ENCODE measurements around the gene POLE2.

The POLE2 gene

GRCh38 chr14:49598485-49599300, 89.3 kb downstream of the POLE2 start, which contains the start of gene LRR1 (continued):
- peak; percentile 60; the same call in 1 of the 2 replicates for TF ChIP-seq REST (tag by site-specific recombination; IDR thresholded peaks at IDR 0.05)
- TF ChIP-seq ZNF274 (IDR thresholded peaks at IDR 0.05; ENCODE audit: low read length) = no peak
- no peak for TF ChIP-seq ZNF274 (tag by site-specific recombination; IDR thresholded peaks at IDR 0.05; ENCODE audit: borderline replicate concordance)
- TF ChIP-seq ZNF677 (tag by site-specific recombination; IDR thresholded peaks at IDR 0.05) = no peak
- TF ChIP-seq ZSCAN4 (tag by site-specific recombination; IDR thresholded peaks at IDR 0.05) = peak; percentile 13; the same call in 1 of the 2 replicates
- TF ChIP-seq KLF17 (tag by site-specific recombination; IDR thresholded peaks at IDR 0.05) = no peak; the same call in 1 of the 2 replicates
- no peak for TF ChIP-seq ZNF184 (tag by site-specific recombination; IDR thresholded peaks at IDR 0.05)
- no peak for TF ChIP-seq OSR2 (tag by site-specific recombination; IDR thresholded peaks at IDR 0.05)
- no peak for TF ChIP-seq ZNF791 (tag by site-specific recombination; IDR thresholded peaks at IDR 0.05)
- no peak; the same call in 1 of the 2 replicates for TF ChIP-seq PATZ1 (tag by site-specific recombination; IDR thresholded peaks at IDR 0.05)
- TF ChIP-seq ZNF488 (tag by site-specific recombination; IDR thresholded peaks at IDR 0.05) = no peak
- TF ChIP-seq GLI4 (tag by site-specific recombination; IDR thresholded peaks at IDR 0.05) = no peak
- no peak for TF ChIP-seq ZBTB10 (tag by site-specific recombination; IDR thresholded peaks at IDR 0.05)
- no peak for TF ChIP-seq BCL6B (tag by site-specific recombination; IDR thresholded peaks at IDR 0.05)
- TF ChIP-seq ZNF362 (tag by site-specific recombination; IDR thresholded peaks at IDR 0.05) = no peak
- no peak for TF ChIP-seq ZNF239 (tag by site-specific recombination; IDR thresholded peaks at IDR 0.05)
- no peak for TF ChIP-seq ZNF596 (tag by site-specific recombination; IDR thresholded peaks at IDR 0.05)
- peak; percentile 21 for TF ChIP-seq ZNF2 (tag by site-specific recombination; IDR thresholded peaks at IDR 0.05)
- TF ChIP-seq ZNF626 (tag by site-specific recombination; IDR thresholded peaks at IDR 0.05) = no peak
- no peak; the same call in 1 of the 2 replicates for TF ChIP-seq ZNF580 (tag by site-specific recombination; IDR thresholded peaks at IDR 0.05)
- TF ChIP-seq ZNF521 (tag by site-specific recombination; IDR thresholded peaks at IDR 0.05) = no peak
- TF ChIP-seq PBX3 (CRISPR knock-in tag; IDR thresholded peaks at IDR 0.05) = no peak; the same call in 1 of the 2 replicates

Measured in HEK293 (cell line).